HCT116 (cell line): ENCODE results near the gene ACD. TPM values are rescaled to one million over a fixed set of nuclear protein-coding genes. Genes with fewer than 3 reads are reported as not detected.

Experiments
- ATAC-seq: fragments of 200-7000 bp; cut with Tn5 transposase; 2 replicates; pipeline ENCODE4 v1.9.1; 2020; ENCODE audit warnings: mild to moderate bottlenecking, moderate library complexity
- BruUV-seq: library from RNA; stranded (reverse); fragments of 400-500 nt; replicated peaks from 2 replicates; lab custom pipeline; 2021; lab: Mats Ljungman, UMichigan
- CTCF ChIA-PET: fragments of 300-600 bp; sonication (Branson Sonifier 250); formaldehyde crosslinking; loops from one replicate; lab custom pipeline; 2021; ENCODE audit warnings: antibody characterized with exemption; lab: Charles Lee
- POLR2A ChIA-PET: fragments of 300-600, 350-600 bp; sonication (Branson Sonifier 250); formaldehyde crosslinking; loops from one replicate; lab custom pipeline; 2021; ENCODE audit warnings: antibody characterized with exemption; lab: Charles Lee
- RAD21 ChIA-PET, 2 experiments: fragments of 300-600 bp; sonication (Branson Sonifier 250); formaldehyde crosslinking; loops; one replicate each; lab custom pipeline; 2023; ENCODE audit warnings: low total read pairs in 2 of 2; ENCODE audit not compliant: uncharacterized antibody in 2 of 2, unreplicated experiment in 2 of 2, low non-redundant PET in 1 of 2; lab: Charles Lee
- DNase-seq: peaks from one replicate; pipeline ENCODE4 v3.0.0-alpha.2; 2010; ENCODE audit warnings: low read depth, low spot score
- H2AFZ ChIP-seq: fragments of 200-600 bp; shearing (Covaris generic), sonication (generic); 2 replicates; pipeline ENCODE4 v1.6.1; 2017; ENCODE audit warnings: low read depth, mixed run types, mixed read lengths, antibody characterized with exemption, low read length; ENCODE audit not compliant: poor library complexity, severe bottlenecking
- H3K27ac ChIP-seq: 2 replicates; pipeline ENCODE4 v1.5.1; 2012; ENCODE audit warnings: low read depth, low read length
- H3K27me3 ChIP-seq: fragments of 200-600 bp; sonication (generic); 2 replicates; pipeline ENCODE4 v1.6.1; 2016; ENCODE audit warnings: mixed run types, low read length, mixed read lengths; ENCODE audit not compliant: insufficient read depth
- H3K36me3 ChIP-seq, 2 experiments: fragments of 200-500 bp in 1 of 2; fragments of 200-600 bp in 1 of 2; sonication (Bioruptor generic) in 1 of 2; sonication (generic) in 1 of 2; 2 replicates each; pipeline versions ENCODE4 v1.5.1 to v1.6.1; 2014 to 2016; ENCODE audit warnings: low read length in 2 of 2, inconsistent platforms in 1 of 2, mixed read lengths in 1 of 2, mixed run types in 1 of 2; ENCODE audit not compliant: insufficient read depth in 2 of 2, control insufficient read depth in 1 of 2
- H3K4me1 ChIP-seq, 2 experiments: fragments of 200-600 bp in 1 of 2; sonication (generic) in 1 of 2; 2 replicates each; pipeline versions ENCODE4 v1.5.1 to v1.6.1; 2012 to 2017; ENCODE audit warnings: low read length in 2 of 2, inconsistent platforms in 1 of 2, mild to moderate bottlenecking in 1 of 2, mixed read lengths in 1 of 2, mixed run types in 1 of 2, moderate library complexity in 1 of 2; ENCODE audit not compliant: insufficient read depth in 2 of 2, control insufficient read depth in 1 of 2
- H3K4me2 ChIP-seq: fragments of 200-600 bp; sonication (generic); 2 replicates; pipeline ENCODE4 v1.6.1; 2017; ENCODE audit warnings: mixed run types, low read length, mixed read lengths
- H3K4me3 ChIP-seq, 2 experiments: fragments of 200-600 bp in 1 of 2; sonication (generic) in 1 of 2; replicated peaks in 1 of 2; 2 replicates each; pipeline ENCODE4 v1.5.1; 2011 to 2016; ENCODE audit warnings: low read length in 2 of 2, control low read depth in 1 of 2, low read depth in 1 of 2, mild to moderate bottlenecking in 1 of 2, mixed read lengths in 1 of 2, mixed run types in 1 of 2
- H3K79me2 ChIP-seq: fragments of 200-600 bp; sonication (generic); 2 replicates; pipeline ENCODE4 v1.6.1; 2017; ENCODE audit warnings: mild to moderate bottlenecking, mixed run types, low read length, moderate library complexity, mixed read lengths; ENCODE audit not compliant: insufficient read depth
- H3K9ac ChIP-seq: fragments of 200-600 bp; sonication (generic); 2 replicates; pipeline ENCODE4 v1.6.1; 2016; ENCODE audit warnings: low read length, mixed read lengths
- H3K9me2 ChIP-seq: fragments of 200-600 bp; sonication (generic), shearing (Covaris generic); 2 replicates; pipeline ENCODE4 v1.6.1; 2017; ENCODE audit warnings: mixed run types, mild to moderate bottlenecking, moderate library complexity; ENCODE audit not compliant: insufficient read depth
- H3K9me3 ChIP-seq, 2 experiments: fragments of 200-500 bp in 1 of 2; fragments of 200-600 bp in 1 of 2; sonication (Bioruptor generic) in 1 of 2; sonication (generic) in 1 of 2; 2 replicates each; pipeline ENCODE4 v1.6.1; 2014 to 2017; ENCODE audit warnings: low read length in 2 of 2, mixed read lengths in 2 of 2, inconsistent platforms in 1 of 2, low read depth in 1 of 2, mild to moderate bottlenecking in 1 of 2, mixed run types in 1 of 2, moderate library complexity in 1 of 2; ENCODE audit not compliant: control insufficient read depth in 1 of 2, insufficient read depth in 1 of 2
- H4K20me1 ChIP-seq: fragments of 200-600 bp; sonication (generic), shearing (Covaris generic); 2 replicates; pipeline ENCODE4 v1.6.1; 2017; ENCODE audit warnings: mixed run types, mild to moderate bottlenecking, moderate library complexity; ENCODE audit not compliant: insufficient read depth
- CBX3 ChIP-seq: IDR thresholded peaks from 2 replicates; pipeline ENCODE4 v1.6.1; 2012; ENCODE audit warnings: low read depth
- EZH2phosphoT487 ChIP-seq: fragments of 200-600 bp; IDR thresholded peaks from 2 replicates; pipeline ENCODE4 v1.6.1; 2018; ENCODE audit warnings: antibody characterized with exemption, borderline replicate concordance
- JUND ChIP-seq: IDR thresholded peaks from 2 replicates; pipeline ENCODE4 v1.6.1; 2012
- POLR2AphosphoS5 ChIP-seq: IDR thresholded peaks from 2 replicates; pipeline ENCODE4 v1.6.1; 2011; ENCODE audit warnings: mild to moderate bottlenecking, low read depth, low read length, moderate library complexity
- SP1 ChIP-seq: IDR thresholded peaks from 2 replicates; pipeline ENCODE4 v1.6.1; 2012; ENCODE audit warnings: low read depth
- TCF7L2 ChIP-seq: IDR thresholded peaks from 2 replicates; pipeline ENCODE4 v1.7.0; 2011; ENCODE audit warnings: borderline replicate concordance, inconsistent platforms; ENCODE audit not compliant: insufficient read depth, insufficient read length; ENCODE audit errors: extremely low read depth
- YY1 ChIP-seq: IDR thresholded peaks from 2 replicates; pipeline ENCODE4 v1.6.1; 2011; ENCODE audit warnings: low read length, low read depth, moderate library complexity, mild to moderate bottlenecking; ENCODE audit not compliant: insufficient replicate concordance; ENCODE audit errors: extremely low read depth
- intact Hi-C: fragments of 100-400 bp; cut with micrococcal nuclease; formaldehyde crosslinking; loops from 2 replicates; pipeline ENCODE4 v1.10.0; 2022
- total RNA-seq: library from RNA; stranded (reverse); gene quantifications from one replicate; pipeline ENCODE4 v1.2.1, GENCODE V29; 2021; ENCODE audit not compliant: unreplicated experiment
- TF ChIP-seq, protein P1 (sequence below), 3 experiments: fragments of 200-600 bp in 1 of 3; sonication (generic) in 1 of 3; IDR thresholded peaks in 2 of 3; conservative IDR thresholded peaks in 1 of 3; 2 replicates each; pipeline ENCODE4 v1.5.1; 2012 to 2017; ENCODE audit warnings: low read depth in 2 of 3, low read length in 2 of 3, antibody characterized with exemption in 1 of 3, borderline replicate concordance in 1 of 3, control low read depth in 1 of 3, mild to moderate bottlenecking in 1 of 3, mixed read lengths in 1 of 3, mixed run types in 1 of 3, moderate library complexity in 1 of 3; ENCODE audit not compliant: insufficient read depth in 1 of 3
- TF ChIP-seq, protein P2 (sequence below): IDR thresholded peaks from 2 replicates; pipeline ENCODE4 v1.6.1; 2011; ENCODE audit warnings: mild to moderate bottlenecking, low read length, moderate library complexity; ENCODE audit not compliant: insufficient replicate concordance; ENCODE audit errors: extremely low read depth

The ACD gene
- total RNA-seq, 1 experiment from 2014 or later = 53.8 TPM

DNA sequence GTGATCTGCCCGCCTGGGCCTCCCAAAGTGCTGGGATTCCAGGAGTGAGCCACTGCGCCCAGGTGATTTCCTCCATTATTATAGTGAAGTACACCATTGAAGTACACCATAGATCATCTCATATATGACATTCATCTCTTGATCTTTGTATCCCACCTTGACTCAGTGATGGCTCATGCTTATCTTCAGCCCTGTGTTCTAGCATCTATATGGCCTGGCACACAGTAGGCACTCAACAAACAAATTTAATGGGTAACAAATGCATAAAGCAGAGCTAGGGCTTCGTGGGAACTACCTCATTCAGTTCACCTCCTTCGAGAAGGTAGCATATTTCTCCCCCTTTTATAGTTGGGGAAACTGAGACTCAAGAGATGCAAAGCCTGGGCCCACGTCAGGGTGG lies 5.5 kb upstream of the ACD start:
- Histone ChIP-seq H2AFZ (no peak overlapping the region), H3K4me2 (peak overlapping the region; percentile 98), H3K27me3 (no peaks in the 10 kb centered on the region), H3K9me2 (no peaks in the 10 kb centered on the region), H3K9ac (peak overlapping the region; percentile 78), H3K4me3 (peak overlapping the region; percentile 63 to 71), H3K27ac (peak overlapping the region; percentile 50; the same call in 1 of the 2 replicates), H3K36me3 (no peaks in the 10 kb centered on the region), H4K20me1 (no peaks in the 10 kb centered on the region), H3K9me3 (no peaks in the 10 kb centered on the region), H3K79me2 (peaks cover 5% of the 10 kb centered on the region; the same call in 1 of the 2 replicates), H3K4me1 (peaks cover 9 to 44% of the 10 kb centered on the region in 2 experiments; a peak in 3 of 4 replicates)
- DNase-seq (no peak), ATAC-seq (no peak)
- ChIA-PET CTCF (interaction anchor here (1.3 kb wide), 1 partner anchor 119 kb away, joined by 7 read pairs; no protein-coding TSS in a partner anchor), RAD21 (no interaction called here), POLR2A (no interaction called here)
- TF ChIP-seq EZH2phosphoT487 (no peak), YY1 (no peak), POLR2AphosphoS5 (no peak), CBX3 (no peak), JUND (no peak), TCF7L2 (no peak), SP1 (no peak)
- TF ChIP-seq, protein P1, sequence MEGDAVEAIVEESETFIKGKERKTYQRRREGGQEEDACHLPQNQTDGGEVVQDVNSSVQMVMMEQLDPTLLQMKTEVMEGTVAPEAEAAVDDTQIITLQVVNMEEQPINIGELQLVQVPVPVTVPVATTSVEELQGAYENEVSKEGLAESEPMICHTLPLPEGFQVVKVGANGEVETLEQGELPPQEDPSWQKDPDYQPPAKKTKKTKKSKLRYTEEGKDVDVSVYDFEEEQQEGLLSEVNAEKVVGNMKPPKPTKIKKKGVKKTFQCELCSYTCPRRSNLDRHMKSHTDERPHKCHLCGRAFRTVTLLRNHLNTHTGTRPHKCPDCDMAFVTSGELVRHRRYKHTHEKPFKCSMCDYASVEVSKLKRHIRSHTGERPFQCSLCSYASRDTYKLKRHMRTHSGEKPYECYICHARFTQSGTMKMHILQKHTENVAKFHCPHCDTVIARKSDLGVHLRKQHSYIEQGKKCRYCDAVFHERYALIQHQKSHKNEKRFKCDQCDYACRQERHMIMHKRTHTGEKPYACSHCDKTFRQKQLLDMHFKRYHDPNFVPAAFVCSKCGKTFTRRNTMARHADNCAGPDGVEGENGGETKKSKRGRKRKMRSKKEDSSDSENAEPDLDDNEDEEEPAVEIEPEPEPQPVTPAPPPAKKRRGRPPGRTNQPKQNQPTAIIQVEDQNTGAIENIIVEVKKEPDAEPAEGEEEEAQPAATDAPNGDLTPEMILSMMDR (IDR thresholded peaks at IDR 0.05 in 2 of 3, conservative IDR thresholded peaks at IDR 0.05 in 1 of 3; ENCODE audit: borderline replicate concordance in 1 of 3, insufficient read depth in 1 of 3, low read depth in 2 of 3, low read length in 2 of 3) = no peak
- TF ChIP-seq, protein P2, sequence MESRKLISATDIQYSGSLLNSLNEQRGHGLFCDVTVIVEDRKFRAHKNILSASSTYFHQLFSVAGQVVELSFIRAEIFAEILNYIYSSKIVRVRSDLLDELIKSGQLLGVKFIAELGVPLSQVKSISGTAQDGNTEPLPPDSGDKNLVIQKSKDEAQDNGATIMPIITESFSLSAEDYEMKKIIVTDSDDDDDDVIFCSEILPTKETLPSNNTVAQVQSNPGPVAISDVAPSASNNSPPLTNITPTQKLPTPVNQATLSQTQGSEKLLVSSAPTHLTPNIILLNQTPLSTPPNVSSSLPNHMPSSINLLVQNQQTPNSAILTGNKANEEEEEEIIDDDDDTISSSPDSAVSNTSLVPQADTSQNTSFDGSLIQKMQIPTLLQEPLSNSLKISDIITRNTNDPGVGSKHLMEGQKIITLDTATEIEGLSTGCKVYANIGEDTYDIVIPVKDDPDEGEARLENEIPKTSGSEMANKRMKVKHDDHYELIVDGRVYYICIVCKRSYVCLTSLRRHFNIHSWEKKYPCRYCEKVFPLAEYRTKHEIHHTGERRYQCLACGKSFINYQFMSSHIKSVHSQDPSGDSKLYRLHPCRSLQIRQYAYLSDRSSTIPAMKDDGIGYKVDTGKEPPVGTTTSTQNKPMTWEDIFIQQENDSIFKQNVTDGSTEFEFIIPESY = no peak
- BruUV-seq = TSS peak; percentile 49
- intact Hi-C loops = loop anchor here (10.0 kb wide), 1 partner anchor 711 kb away; no protein-coding TSS in a partner anchor
